Measurements from ENCODE around the gene IQGAP1.
"Not testable (repeated sequence)": the region's sequence is repeated elsewhere in the genome, so short reads cannot be mapped to it uniquely, and the experiment has no call there.

Gene IQGAP1

GRCh38 chr15:90379263-90379662 lies 8.8 kb upstream of the IQGAP1 start:
- DNase-seq: no peak

- DNase-seq: no peak
Measured at GRCh38 chr15:90381515-90381914, 6.5 kb upstream of the IQGAP1 start.

GRCh38 chr15:90382320-90382719 lies 5.7 kb upstream of the IQGAP1 start:
- DNase-seq: no peak

GRCh38 chr15:90386221-90386620 lies 1.8 kb upstream of the IQGAP1 start:
- DNase-seq: no peak

- no peak for DNase-seq
Measured at GRCh38 chr15:90388462-90389380, 679 bp downstream of the IQGAP1 start.

- no peak for DNase-seq
Measured at GRCh38 chr15:90389513-90389912, 1.5 kb downstream of the IQGAP1 start.

- no peak for DNase-seq
Measured at GRCh38 chr15:90393040-90393439, 5.0 kb downstream of the IQGAP1 start.

GRCh38 chr15:90394074-90394473 lies 6.0 kb downstream of the IQGAP1 start:
- DNase-seq: no peak

- DNase-seq: no peak
Measured at GRCh38 chr15:90394748-90395442, 6.9 kb downstream of the IQGAP1 start.

- DNase-seq: no peak
Measured at GRCh38 chr15:90396321-90396720, 8.3 kb downstream of the IQGAP1 start.

GRCh38 chr15:90400005-90400758 lies 12.1 kb downstream of the IQGAP1 start:
- no peak for DNase-seq

- peak; percentile 63 for DNase-seq
Measured at GRCh38 chr15:90400759-90401314, 12.8 kb downstream of the IQGAP1 start.

GRCh38 chr15:90401495-90401894 lies 13.5 kb downstream of the IQGAP1 start:
- DNase-seq: no peak

GRCh38 chr15:90402223-90402622 lies 14.2 kb downstream of the IQGAP1 start:
- DNase-seq: no peak

- no peak for DNase-seq
Measured at GRCh38 chr15:90402767-90403166, 14.7 kb downstream of the IQGAP1 start.

GRCh38 chr15:90405055-90405607 lies 17.1 kb downstream of the IQGAP1 start:
- no peak for DNase-seq

GRCh38 chr15:90407336-90407735 lies 19.3 kb downstream of the IQGAP1 start:
- no peak for DNase-seq

- DNase-seq: no peak
Measured at GRCh38 chr15:90407871-90408317, 19.9 kb downstream of the IQGAP1 start.

GRCh38 chr15:90408657-90409056 lies 20.6 kb downstream of the IQGAP1 start:
- no peak for DNase-seq

GRCh38 chr15:90409587-90409986 lies 21.5 kb downstream of the IQGAP1 start:
- not testable (repeated sequence) for DNase-seq

- DNase-seq: not testable (repeated sequence)
Measured at GRCh38 chr15:90410316-90410715, 22.3 kb downstream of the IQGAP1 start.

- DNase-seq: no peak
Measured at GRCh38 chr15:90411176-90411575, 23.1 kb downstream of the IQGAP1 start.

All from NCI-H2081 treated with DMSO at 0.1 percent for 48 hours (cell line).